T-helper 2 cell treated with Interferon-gamma antibody and Interleukin-4, amounts not matched to agents 5 μg/mL and 100 μg/mL, for 36 hours (primary cell): Measurements from ENCODE around the gene ITSN2.
"Not testable (repeated sequence)": the region's sequence is repeated elsewhere in the genome, so short reads cannot be mapped to it uniquely, and the experiment has no call there.

Source experiments
- DNase-seq: peaks from one replicate; pipeline ENCODE4 v3.0.0; 2021; ENCODE audit warnings: low spot score
- H3K27ac Mint-ChIP-seq: one replicate; pipeline ENCODE4 v1.8.0; 2021; ENCODE audit warnings: mild to moderate bottlenecking, mixed read lengths
- H3K27me3 Mint-ChIP-seq: one replicate; pipeline ENCODE4 v1.8.0; 2021; ENCODE audit warnings: low read depth, mixed read lengths
- H3K36me3 Mint-ChIP-seq: one replicate; pipeline ENCODE4 v1.8.0; 2021; ENCODE audit warnings: low read depth, mixed read lengths
- H3K4me1 Mint-ChIP-seq: one replicate; pipeline ENCODE4 v1.8.0; 2021; ENCODE audit warnings: low read depth, mixed read lengths
- H3K4me3 Mint-ChIP-seq: one replicate; pipeline ENCODE4 v1.8.0; 2022; ENCODE audit warnings: mild to moderate bottlenecking, moderate library complexity, mixed read lengths
- H3K9me3 Mint-ChIP-seq: one replicate; pipeline ENCODE4 v1.8.0; 2021; ENCODE audit warnings: mixed read lengths

Gene ITSN2

GRCh38 chr2:24203029-24203786 is 157.1 kb downstream of the ITSN2 start:
- H3K27ac Mint-ChIP-seq, result no peak overlapping the region
- H3K4me3 Mint-ChIP-seq, result no peak overlapping the region
- no peaks in the 10 kb centered on the region for H3K4me1 Mint-ChIP-seq
- H3K36me3 Mint-ChIP-seq, result peaks cover 13% of the 10 kb centered on the region
- H3K27me3 Mint-ChIP-seq, result no peaks in the 10 kb centered on the region
- no peak for DNase-seq
- H3K9me3 Mint-ChIP-seq, result no peaks in the 10 kb centered on the region

GRCh38 chr2:24200799-24201198 is 159.5 kb downstream of the ITSN2 start:
- Mint-ChIP-seq H3K36me3 (peaks cover 8% of the 10 kb centered on the region), H3K27me3 (peaks cover 4% of the 10 kb centered on the region), H3K9me3 (no peaks in the 10 kb centered on the region), H3K4me3 (no peak overlapping the region), H3K4me1 (no peaks in the 10 kb centered on the region), H3K27ac (no peak overlapping the region)
- no peak for DNase-seq

- Mint-ChIP-seq H3K27ac (no peak overlapping the region), H3K27me3 (peaks cover 4% of the 10 kb centered on the region), H3K36me3 (peaks cover 5% of the 10 kb centered on the region), H3K4me1 (no peaks in the 10 kb centered on the region), H3K4me3 (no peak overlapping the region), H3K9me3 (no peaks in the 10 kb centered on the region)
- DNase-seq, result no peak
These were observed 160.3 kb downstream of the ITSN2 start for GRCh38 chr2:24199968-24200590.

GRCh38 chr2:24197213-24197612 is 163.1 kb downstream of the ITSN2 start:
- not testable (repeated sequence) for DNase-seq, H3K36me3 Mint-ChIP-seq, H3K9me3 Mint-ChIP-seq, H3K27ac Mint-ChIP-seq, H3K4me3 Mint-ChIP-seq, H3K4me1 Mint-ChIP-seq, H3K27me3 Mint-ChIP-seq

GRCh38 chr2:24191848-24192247 is 168.5 kb downstream of the ITSN2 start:
- H3K4me3 Mint-ChIP-seq, result no peak overlapping the region
- no peak overlapping the region for H3K27ac Mint-ChIP-seq
- no peaks in the 10 kb centered on the region for H3K4me1 Mint-ChIP-seq
- DNase-seq, result no peak
- no peaks in the 10 kb centered on the region for H3K36me3 Mint-ChIP-seq
- H3K27me3 Mint-ChIP-seq, result peaks cover 15% of the 10 kb centered on the region
- peaks cover 4% of the 10 kb centered on the region for H3K9me3 Mint-ChIP-seq

GRCh38 chr2:24191156-24191555 is 169.2 kb downstream of the ITSN2 start:
- H3K27me3 Mint-ChIP-seq, result peaks cover 15% of the 10 kb centered on the region
- H3K4me1 Mint-ChIP-seq, result no peaks in the 10 kb centered on the region
- peaks cover 4% of the 10 kb centered on the region for H3K9me3 Mint-ChIP-seq
- H3K4me3 Mint-ChIP-seq, result no peak overlapping the region
- H3K36me3 Mint-ChIP-seq, result no peaks in the 10 kb centered on the region
- no peak overlapping the region for H3K27ac Mint-ChIP-seq
- DNase-seq, result no peak

- Mint-ChIP-seq H3K9me3 (peaks cover 4% of the 10 kb centered on the region), H3K27ac (no peak overlapping the region), H3K4me3 (no peak overlapping the region), H3K36me3 (no peaks in the 10 kb centered on the region), H3K27me3 (peaks cover 15% of the 10 kb centered on the region), H3K4me1 (no peaks in the 10 kb centered on the region)
- no peak for DNase-seq
These were observed 169.8 kb downstream of the ITSN2 start for GRCh38 chr2:24190503-24190902.

GRCh38 chr2:24189551-24189950 is 170.8 kb downstream of the ITSN2 start:
- Mint-ChIP-seq H3K27me3 (peaks cover 15% of the 10 kb centered on the region), H3K36me3 (no peaks in the 10 kb centered on the region), H3K9me3 (peaks cover 4% of the 10 kb centered on the region), H3K27ac (no peak overlapping the region), H3K4me1 (no peaks in the 10 kb centered on the region), H3K4me3 (no peak overlapping the region)
- no peak for DNase-seq

GRCh38 chr2:24183366-24184069 is 176.8 kb downstream of the ITSN2 start:
- H3K4me1 Mint-ChIP-seq, result no peaks in the 10 kb centered on the region
- H3K36me3 Mint-ChIP-seq, result no peaks in the 10 kb centered on the region
- no peak for DNase-seq
- H3K27me3 Mint-ChIP-seq, result peaks cover 10% of the 10 kb centered on the region
- H3K4me3 Mint-ChIP-seq, result no peak overlapping the region
- H3K27ac Mint-ChIP-seq, result no peak overlapping the region
- H3K9me3 Mint-ChIP-seq, result no peaks in the 10 kb centered on the region

- no peaks in the 10 kb centered on the region for H3K36me3 Mint-ChIP-seq
- H3K27ac Mint-ChIP-seq, result no peak overlapping the region
- H3K9me3 Mint-ChIP-seq, result no peaks in the 10 kb centered on the region
- H3K27me3 Mint-ChIP-seq, result peaks cover 6% of the 10 kb centered on the region
- DNase-seq, result no peak
- H3K4me1 Mint-ChIP-seq, result no peaks in the 10 kb centered on the region
- no peak overlapping the region for H3K4me3 Mint-ChIP-seq
These were observed 177.8 kb downstream of the ITSN2 start for GRCh38 chr2:24182507-24182906.

GRCh38 chr2:24181849-24182248 is 178.5 kb downstream of the ITSN2 start:
- Mint-ChIP-seq H3K27me3 (peaks cover under 1% of the 10 kb centered on the region), H3K36me3 (no peaks in the 10 kb centered on the region), H3K4me1 (peaks cover under 1% of the 10 kb centered on the region), H3K4me3 (no peak overlapping the region), H3K27ac (no peak overlapping the region), H3K9me3 (no peaks in the 10 kb centered on the region)
- no peak for DNase-seq

- H3K9me3 Mint-ChIP-seq, result no peaks in the 10 kb centered on the region
- H3K4me1 Mint-ChIP-seq, result peaks cover 4% of the 10 kb centered on the region
- H3K27ac Mint-ChIP-seq, result no peak overlapping the region
- DNase-seq, result no peak
- H3K36me3 Mint-ChIP-seq, result no peaks in the 10 kb centered on the region
- no peak overlapping the region for H3K4me3 Mint-ChIP-seq
- peaks cover 2% of the 10 kb centered on the region for H3K27me3 Mint-ChIP-seq
These were observed 180.7 kb downstream of the ITSN2 start for GRCh38 chr2:24179683-24180082.

GRCh38 chr2:24176326-24176725 is 184.0 kb downstream of the ITSN2 start:
- no peak overlapping the region for H3K4me3 Mint-ChIP-seq
- no peak for DNase-seq
- H3K9me3 Mint-ChIP-seq, result no peaks in the 10 kb centered on the region
- peaks cover 10% of the 10 kb centered on the region for H3K27me3 Mint-ChIP-seq
- no peaks in the 10 kb centered on the region for H3K36me3 Mint-ChIP-seq
- H3K27ac Mint-ChIP-seq, result no peak overlapping the region
- H3K4me1 Mint-ChIP-seq, result peaks cover 4% of the 10 kb centered on the region

- Mint-ChIP-seq H3K27me3 (peaks cover 10% of the 10 kb centered on the region), H3K4me3 (no peak overlapping the region), H3K27ac (no peak overlapping the region), H3K36me3 (no peaks in the 10 kb centered on the region), H3K9me3 (no peaks in the 10 kb centered on the region), H3K4me1 (peaks cover 4% of the 10 kb centered on the region)
- DNase-seq, result no peak
These were observed 184.6 kb downstream of the ITSN2 start for GRCh38 chr2:24175631-24176187.
